ENCODE data around the gene RAD51B. TPM values are rescaled to one million over a fixed set of nuclear protein-coding genes. Genes with fewer than 3 reads are reported as not detected.
A peak's percentile ranks its signal among the peaks of the same experiment; 100 is the strongest.

RAD51B gene
- total RNA-seq, 1 experiment from 2014 or later = 13.3 TPM

DNA sequence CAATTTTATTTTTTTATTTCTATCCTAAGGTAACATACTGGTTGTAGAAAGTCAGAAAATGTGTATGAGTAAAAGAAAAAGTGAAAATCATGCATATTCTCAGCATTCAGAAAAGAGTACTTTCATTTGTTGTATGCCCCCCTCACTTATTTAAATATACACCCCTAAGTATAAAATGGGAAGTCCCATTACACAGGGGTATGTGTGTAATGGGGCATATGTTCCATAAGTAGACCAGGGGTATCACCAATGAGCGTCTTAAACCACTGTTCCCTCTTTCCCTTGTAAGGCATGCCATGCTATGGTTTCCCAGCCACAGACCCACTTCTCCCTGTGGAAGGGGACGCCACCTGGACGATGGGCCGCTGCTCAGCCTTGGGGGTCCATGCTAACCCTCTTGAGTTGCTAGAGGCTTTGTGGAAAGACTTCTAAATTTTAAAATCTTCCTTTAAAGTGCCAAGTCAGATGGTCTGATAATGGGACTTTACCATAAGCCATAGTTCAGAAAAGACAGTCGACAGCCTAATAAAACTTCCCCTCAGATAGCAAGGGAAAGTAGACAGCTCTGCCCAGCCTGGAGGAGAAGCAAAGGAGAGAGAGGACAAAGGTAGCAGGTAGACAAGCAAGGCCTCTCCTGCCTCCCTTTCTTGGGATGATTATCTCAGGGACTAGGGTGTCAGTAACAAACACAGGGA, 855.1 kb downstream of the RAD51B start:
- Histone ChIP-seq H3K4me3 (no peak overlapping the region), H3K27me3 (no peaks in the 10 kb centered on the region), H3K4me1 (peaks cover 2% of the 10 kb centered on the region; the same call in 1 of the 2 replicates), H3K36me3 (no peaks in the 10 kb centered on the region; the same call in 1 of the 2 replicates), H3K9me3 (replicated peaks) (peaks cover 15% of the 10 kb centered on the region), H3K27ac (no peak overlapping the region)
- DNase-seq = no peak

DNA sequence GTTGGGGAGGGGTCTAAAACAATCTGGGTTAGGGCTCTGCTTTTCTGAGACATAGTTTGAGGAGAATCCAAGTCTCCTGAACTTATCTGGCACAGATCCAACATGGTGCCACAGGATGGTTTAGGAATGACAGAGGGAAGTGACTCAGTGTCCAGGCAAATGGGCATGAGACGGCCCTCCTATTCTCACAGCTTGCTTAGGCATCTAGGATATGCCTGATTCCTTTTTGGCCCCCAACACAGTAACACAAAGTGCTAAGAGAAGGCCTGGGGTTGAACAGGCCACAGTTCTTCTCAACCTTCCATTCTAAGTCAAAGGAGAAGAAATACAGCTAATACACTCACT, 855.6 kb downstream of the RAD51B start:
- Histone ChIP-seq H3K4me3 (no peak overlapping the region), H3K27me3 (no peaks in the 10 kb centered on the region), H3K4me1 (peaks cover 2% of the 10 kb centered on the region; the same call in 1 of the 2 replicates), H3K36me3 (no peaks in the 10 kb centered on the region; the same call in 1 of the 2 replicates), H3K9me3 (replicated peaks) (peaks cover 20% of the 10 kb centered on the region), H3K27ac (no peak overlapping the region)
- DNase-seq = no peak

DNA sequence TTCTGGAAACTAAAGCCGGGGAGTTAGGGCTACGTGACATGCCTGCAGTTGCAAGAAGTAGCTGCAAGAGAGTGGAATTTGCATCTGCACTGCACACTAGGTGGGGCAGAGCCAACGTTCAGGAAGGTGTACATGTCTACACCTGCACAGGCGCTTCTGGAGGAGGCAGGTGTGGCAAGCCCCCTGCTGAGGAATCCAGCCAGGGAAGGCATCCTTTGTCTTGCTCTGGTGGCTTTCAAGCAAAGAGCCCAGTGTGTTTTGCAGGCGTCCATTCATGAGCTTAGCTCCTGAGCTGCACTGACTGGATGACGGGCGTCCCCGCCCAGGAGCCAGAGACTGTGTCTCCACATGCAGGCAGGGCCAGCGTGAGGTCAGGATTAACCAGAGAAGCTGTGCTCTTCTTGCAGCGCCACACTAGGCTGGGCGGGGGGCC, 856.9 kb downstream of the RAD51B start:
- H3K4me1 ChIP-seq = peaks cover 10% of the 10 kb centered on the region
- DNase-seq = no peak
- no peak overlapping the region for H3K27ac ChIP-seq

DNA sequence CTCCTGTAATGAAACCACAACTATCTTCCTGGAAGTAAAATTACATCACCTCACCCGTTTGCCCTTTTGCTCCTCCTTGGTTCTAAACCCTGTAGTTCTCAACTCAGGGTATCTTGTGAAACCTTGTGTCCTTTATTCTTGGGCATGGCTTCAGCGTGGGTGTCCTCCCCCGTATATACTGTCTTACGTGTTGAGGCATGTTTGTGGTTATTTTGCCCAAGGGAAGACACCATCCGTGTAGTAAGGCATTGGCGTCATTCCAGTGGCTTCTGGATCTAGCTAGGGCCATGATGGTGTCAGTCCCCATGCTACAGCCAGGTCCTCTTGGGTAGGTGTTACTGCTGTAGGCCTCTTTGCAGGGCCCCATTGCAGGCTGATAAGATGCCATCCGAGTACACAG, 857.9 kb downstream of the RAD51B start:
- peaks cover 20% of the 10 kb centered on the region for H3K4me1 ChIP-seq
- no peak overlapping the region for H3K27ac ChIP-seq
- H3K36me3 ChIP-seq = no peaks in the 10 kb centered on the region; the same call in 1 of the 2 replicates
- DNase-seq = no peak
- no peak overlapping the region for H3K4me3 ChIP-seq
- H3K9me3 ChIP-seq (replicated peaks) = peaks cover 21% of the 10 kb centered on the region
- H3K27me3 ChIP-seq = no peaks in the 10 kb centered on the region

More for the DNA sequence above, 856.9 kb downstream of the RAD51B start:
- Histone ChIP-seq H3K9me3 (replicated peaks) (peaks cover 21% of the 10 kb centered on the region), H3K36me3 (no peaks in the 10 kb centered on the region; the same call in 1 of the 2 replicates), H3K4me3 (no peak overlapping the region), H3K27me3 (no peaks in the 10 kb centered on the region)

DNA sequence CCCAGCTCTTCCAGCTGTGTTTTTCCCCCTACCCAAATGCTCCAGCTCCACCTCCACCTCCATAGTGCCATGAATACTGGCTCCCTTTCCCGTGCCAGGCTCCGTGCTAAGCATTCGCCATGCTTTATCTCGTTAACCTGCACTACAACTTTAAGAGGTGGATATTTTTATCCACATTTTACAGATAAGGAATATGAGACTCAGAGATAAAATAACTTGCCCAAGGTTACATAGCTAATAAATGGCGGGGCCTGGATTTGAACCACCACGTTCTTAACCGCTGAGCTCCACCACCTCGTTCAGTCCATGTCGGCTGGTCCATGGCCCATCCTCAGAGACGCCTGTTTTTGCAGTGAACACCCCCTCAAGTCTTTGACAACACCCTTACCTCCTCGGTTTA, 858.3 kb downstream of the RAD51B start:
- Histone ChIP-seq H3K27ac (no peak overlapping the region), H3K9me3 (replicated peaks) (peaks cover 21% of the 10 kb centered on the region), H3K4me3 (no peak overlapping the region), H3K27me3 (no peaks in the 10 kb centered on the region), H3K4me1 (peaks cover 20% of the 10 kb centered on the region), H3K36me3 (no peaks in the 10 kb centered on the region; the same call in 1 of the 2 replicates)
- DNase-seq = no peak

DNA sequence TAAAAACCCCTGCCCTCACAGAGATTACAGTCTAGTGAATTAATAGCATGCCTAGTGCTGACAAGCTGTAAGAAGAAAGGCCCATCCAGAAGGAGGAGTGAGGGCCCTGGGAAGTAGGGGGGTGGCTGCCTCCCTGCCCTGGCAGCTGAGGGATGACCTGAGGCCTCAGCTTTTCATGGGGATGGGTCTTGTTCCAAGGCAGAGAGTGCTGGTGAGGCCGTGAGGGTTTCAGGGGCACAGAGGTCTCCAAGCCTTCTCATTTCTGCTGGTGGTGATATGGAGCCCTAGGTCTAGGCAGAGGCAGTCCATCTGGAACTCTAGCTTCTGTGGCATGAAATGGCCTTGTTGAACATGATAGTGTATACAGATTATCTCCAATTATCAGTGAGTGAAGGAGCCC, 858.9 kb downstream of the RAD51B start:
- Histone ChIP-seq H3K4me3 (no peak overlapping the region), H3K36me3 (no peaks in the 10 kb centered on the region; the same call in 1 of the 2 replicates), H3K27me3 (no peaks in the 10 kb centered on the region), H3K27ac (no peak overlapping the region), H3K9me3 (replicated peaks) (peaks cover 19% of the 10 kb centered on the region), H3K4me1 (peaks cover 26% of the 10 kb centered on the region)
- DNase-seq = no peak

DNA sequence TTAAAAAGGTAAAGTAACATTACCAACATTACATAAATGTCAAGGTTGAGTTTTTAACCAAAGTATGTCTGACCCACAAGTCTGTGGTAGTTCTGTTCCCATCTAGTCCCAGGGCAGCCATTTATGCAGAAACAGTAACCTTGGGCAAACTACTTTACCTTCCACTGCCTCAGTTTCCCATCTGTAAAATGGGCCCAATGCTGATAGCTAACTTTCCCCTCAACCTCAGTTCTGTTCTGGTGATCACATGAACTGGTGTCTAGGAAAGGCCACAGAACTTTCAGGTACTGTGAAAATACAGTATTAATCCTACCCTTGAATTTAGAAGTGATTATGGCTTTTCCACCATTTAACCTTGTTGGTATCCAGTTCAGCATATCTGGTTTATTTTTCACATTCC, 859.7 kb downstream of the RAD51B start:
- Histone ChIP-seq H3K4me1 (peaks cover 34% of the 10 kb centered on the region), H3K9me3 (replicated peaks) (peaks cover 12% of the 10 kb centered on the region), H3K36me3 (no peaks in the 10 kb centered on the region; the same call in 1 of the 2 replicates), H3K27me3 (no peaks in the 10 kb centered on the region), H3K27ac (no peak overlapping the region), H3K4me3 (no peak overlapping the region)
- DNase-seq = no peak

DNA sequence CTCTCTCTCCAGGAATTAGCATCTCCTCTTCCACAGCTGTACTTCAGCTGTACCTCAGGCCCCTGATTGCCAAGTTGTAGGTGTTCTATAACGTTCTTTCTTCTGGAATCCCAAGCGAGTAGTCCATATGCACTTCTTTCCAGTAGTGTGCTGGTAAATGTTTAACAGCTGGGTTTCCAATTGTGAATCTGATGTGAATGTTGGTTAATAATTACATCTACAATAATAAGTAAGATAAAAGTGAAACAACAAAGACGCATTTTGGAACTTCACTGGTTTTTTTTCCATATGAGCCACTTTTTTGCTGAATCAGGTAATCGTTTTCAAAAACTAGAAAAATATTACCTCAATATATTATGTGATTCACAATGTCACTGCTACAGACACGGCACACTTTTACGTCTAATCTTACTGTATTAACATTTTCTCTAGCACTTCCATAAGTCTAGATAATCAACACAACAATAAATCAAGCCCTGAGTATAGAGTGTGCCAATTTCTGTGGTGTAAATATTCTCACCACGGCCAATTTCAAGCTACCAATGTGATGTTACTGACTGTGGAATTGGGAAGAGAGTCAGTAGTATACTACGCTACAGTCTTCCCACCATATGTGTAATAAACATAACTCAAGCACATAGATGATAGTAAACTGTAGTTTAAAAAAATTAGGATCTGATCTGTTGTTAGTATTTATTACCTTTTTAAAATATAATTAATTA, 860.3 kb downstream of the RAD51B start:
- Histone ChIP-seq H3K4me3 (no peak overlapping the region), H3K36me3 (no peaks in the 10 kb centered on the region; the same call in 1 of the 2 replicates), H3K4me1 (peaks cover 39% of the 10 kb centered on the region), H3K27me3 (no peaks in the 10 kb centered on the region), H3K9me3 (replicated peaks) (peaks cover 12% of the 10 kb centered on the region), H3K27ac (no peak overlapping the region)
- no peak for DNase-seq

DNA sequence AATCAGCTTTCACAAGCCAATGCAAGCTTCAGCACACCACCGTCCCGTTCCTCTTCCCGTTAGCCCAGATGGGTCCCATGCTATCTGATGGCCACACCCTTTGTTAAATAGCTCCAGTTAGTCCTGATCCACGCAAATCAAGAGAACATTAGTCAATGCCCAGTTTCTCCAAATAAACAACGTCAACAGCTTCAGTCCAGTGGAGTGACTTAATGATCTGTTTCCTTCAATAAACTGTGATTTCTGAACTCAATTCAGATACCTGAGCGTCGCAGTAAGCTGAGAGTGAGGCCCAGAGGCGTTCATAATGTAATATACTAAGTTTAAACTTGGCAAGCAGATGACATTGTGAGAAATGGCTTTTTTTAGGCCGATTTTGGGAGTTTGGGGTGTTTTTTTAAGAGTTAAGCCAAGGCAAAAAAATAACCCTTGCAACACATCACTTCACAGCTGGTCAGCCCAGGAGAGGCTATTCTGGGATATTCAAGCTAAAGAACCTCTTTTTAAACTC, 861.0 kb downstream of the RAD51B start:
- Histone ChIP-seq H3K27me3 (no peaks in the 10 kb centered on the region), H3K9me3 (replicated peaks) (peaks cover 12% of the 10 kb centered on the region), H3K36me3 (no peaks in the 10 kb centered on the region; the same call in 1 of the 2 replicates), H3K27ac (no peak overlapping the region), H3K4me1 (peaks cover 43% of the 10 kb centered on the region), H3K4me3 (no peak overlapping the region)
- no peak for DNase-seq

DNA sequence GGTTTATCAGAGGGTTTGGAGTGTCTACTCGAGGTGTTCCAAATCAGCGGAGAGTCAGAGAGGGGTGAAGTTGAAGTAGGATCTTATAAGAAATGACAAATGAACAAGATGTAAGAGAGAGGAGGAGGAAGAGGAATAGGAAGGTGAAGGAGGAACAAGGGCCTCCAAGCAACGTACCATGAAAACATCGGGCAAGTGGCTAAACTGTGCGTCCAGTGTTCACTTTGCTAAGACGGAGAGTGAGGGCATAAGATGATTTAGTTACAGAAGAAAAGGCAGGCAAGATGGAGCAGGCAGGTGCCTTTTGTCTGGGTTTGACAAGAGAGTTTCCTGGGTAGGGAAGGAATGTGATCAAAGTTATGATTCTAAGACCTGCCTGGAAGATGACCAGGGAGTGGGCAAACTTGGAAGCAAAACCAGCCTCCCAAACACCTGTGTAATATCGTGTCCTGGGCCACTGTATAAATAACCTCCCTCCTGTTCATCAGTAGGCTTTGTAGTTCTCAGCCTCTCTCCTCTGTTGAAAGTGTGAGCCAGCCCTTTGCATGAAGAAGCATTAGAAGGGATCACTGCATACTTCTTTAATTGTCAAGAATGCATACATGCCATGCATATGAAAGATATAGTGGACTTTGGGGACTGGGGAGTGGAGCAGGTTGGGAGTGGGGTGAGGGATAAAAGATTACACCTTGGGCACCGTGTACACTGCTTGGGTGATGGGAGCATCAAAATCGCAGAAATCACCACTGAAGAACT, 861.9 kb downstream of the RAD51B start:
- no peak overlapping the region for H3K4me3 ChIP-seq
- peaks cover 49% of the 10 kb centered on the region for H3K4me1 ChIP-seq
- no peak for DNase-seq
- no peaks in the 10 kb centered on the region for H3K27me3 ChIP-seq
- peak overlapping the region; percentile 99 for H3K27ac ChIP-seq
- no peaks in the 10 kb centered on the region; the same call in 1 of the 2 replicates for H3K36me3 ChIP-seq
- peaks cover 12% of the 10 kb centered on the region for H3K9me3 ChIP-seq (replicated peaks)

DNA sequence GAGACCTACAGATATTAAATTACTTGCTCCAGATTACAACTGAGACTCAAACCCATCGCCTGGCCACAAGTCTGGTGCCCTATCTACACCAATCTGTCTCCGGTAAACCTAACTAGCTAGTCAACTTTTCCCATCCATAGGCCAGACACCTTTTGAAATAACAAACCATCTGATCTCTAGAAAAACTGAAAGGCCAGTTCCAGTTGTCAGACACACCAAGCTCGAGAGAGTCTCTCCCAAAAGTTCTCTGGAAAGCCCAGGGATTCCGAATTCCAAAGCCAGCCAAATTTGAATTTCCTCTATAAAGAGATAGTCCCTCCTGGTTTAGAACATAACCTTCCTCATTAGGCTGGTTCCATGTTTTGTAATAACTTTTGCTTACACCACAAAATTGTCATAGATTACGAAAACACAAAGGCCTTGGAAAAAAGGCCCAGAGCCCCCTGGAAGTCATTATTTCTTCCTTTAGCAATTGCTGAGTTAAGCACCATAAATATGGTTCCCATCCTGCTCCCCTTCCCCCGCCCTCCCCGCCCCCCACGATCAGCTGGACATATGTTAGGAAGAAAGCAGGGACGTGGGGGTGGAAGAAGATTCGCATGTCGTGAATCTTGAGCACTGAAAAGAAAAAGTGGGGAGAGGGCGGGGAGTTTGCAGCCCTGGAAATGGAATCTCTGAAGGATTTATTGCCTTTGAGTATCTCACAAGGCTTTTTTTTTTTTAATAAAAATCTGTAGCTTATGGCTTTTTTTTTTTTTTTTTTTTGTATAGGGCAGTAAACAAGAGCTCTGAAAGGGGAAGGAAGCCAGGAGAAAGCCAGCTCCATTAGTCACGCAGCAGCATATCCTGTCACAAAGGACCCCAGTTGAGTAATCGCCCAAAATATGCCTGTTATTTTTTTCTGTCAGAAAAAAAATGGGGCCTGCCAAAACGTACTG, 862.9 kb downstream of the RAD51B start:
- H3K4me1 ChIP-seq = peaks cover 57% of the 10 kb centered on the region
- H3K27ac ChIP-seq = peak overlapping the region; percentile 99
- no peaks in the 10 kb centered on the region; the same call in 1 of the 2 replicates for H3K36me3 ChIP-seq
- H3K9me3 ChIP-seq (replicated peaks) = peaks cover 12% of the 10 kb centered on the region
- peak; percentile 82 to 91 for DNase-seq
- H3K4me3 ChIP-seq = no peak overlapping the region
- H3K27me3 ChIP-seq = no peaks in the 10 kb centered on the region

DNA sequence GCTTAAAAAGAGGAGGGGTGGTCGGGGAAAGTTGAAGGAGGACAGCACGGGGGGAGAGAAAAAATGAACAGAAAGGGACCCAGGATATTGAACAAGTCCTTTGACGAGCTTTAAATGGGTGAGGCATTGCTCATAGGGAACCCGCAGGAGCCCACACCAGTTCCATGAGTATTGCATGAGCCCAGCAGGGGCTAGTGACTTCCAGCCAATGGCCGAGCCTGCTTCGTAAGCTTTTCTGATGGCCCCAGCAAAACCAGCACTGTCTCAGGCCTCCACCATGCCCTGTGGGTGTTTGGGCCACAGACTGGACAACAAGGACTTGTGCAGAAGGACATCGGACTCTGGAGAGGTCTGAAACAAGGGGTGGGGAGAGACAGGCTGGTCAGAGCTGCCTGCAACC, 863.7 kb downstream of the RAD51B start:
- Histone ChIP-seq H3K9me3 (replicated peaks) (peaks cover 12% of the 10 kb centered on the region), H3K4me3 (no peak overlapping the region), H3K27ac (peak overlapping the region; percentile 99), H3K4me1 (peaks cover 64% of the 10 kb centered on the region), H3K27me3 (no peaks in the 10 kb centered on the region), H3K36me3 (no peaks in the 10 kb centered on the region; the same call in 1 of the 2 replicates)
- peak in 1 of 2 experiments; percentile 26 for DNase-seq

DNA sequence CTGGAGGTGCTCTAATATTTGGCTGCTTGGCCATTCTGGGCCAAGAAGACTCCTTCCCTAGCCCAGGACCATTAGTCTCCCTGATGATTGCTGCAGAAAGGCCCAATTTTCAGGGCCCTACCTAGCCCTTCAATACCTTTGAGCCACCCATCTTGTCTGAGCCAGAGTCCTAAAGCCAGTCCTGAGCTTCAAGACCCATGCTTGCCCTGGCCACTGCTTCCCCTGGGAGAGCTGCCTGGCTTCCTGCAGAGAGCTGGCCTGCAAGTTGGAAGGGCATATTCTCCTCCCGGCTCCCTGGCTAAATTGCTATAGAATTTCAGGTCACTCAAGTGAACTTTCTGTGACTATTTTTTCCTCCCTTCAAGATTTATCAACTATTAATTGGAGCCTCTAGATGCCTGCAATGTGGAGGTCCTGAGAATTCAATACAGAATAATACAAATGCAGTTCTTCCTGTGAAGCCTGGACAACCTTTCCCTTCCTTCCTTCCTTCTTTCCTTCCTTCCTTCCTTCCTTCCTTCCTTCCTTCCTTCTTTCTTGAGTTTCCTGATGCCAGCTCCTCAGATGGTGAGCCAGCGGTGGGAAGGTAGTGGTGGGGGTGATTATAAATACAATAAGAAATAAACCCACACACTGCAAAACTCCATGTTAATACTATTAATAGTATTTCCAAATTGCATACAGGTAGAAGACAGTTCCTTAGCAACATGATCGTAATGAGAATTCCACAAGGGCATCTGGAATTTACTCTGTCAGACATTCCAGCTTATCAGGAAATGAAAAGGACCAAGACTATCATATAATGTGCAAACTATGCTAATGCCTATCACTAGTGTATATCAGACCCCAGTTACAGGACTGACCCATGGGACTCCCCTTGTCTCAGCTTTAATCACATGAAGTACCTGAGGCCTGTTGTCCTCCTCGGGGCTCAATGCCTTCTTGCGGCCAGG, 865.2 kb downstream of the RAD51B start:
- DNase-seq = no peak
- H3K27ac ChIP-seq = peak overlapping the region; percentile 99
- no peaks in the 10 kb centered on the region; the same call in 1 of the 2 replicates for H3K36me3 ChIP-seq
- H3K27me3 ChIP-seq = no peaks in the 10 kb centered on the region
- H3K4me3 ChIP-seq = no peak overlapping the region
- peaks cover 74% of the 10 kb centered on the region for H3K4me1 ChIP-seq
- H3K9me3 ChIP-seq (replicated peaks) = peaks cover 6% of the 10 kb centered on the region

Data from SJCRH30 (cell line).